GM18861 (cell line): ENCODE data around the gene AZGP1.
"Not testable (repeated sequence)": the region's sequence is repeated elsewhere in the genome, so short reads cannot be mapped to it uniquely, and the experiment has no call there.

Experiments used
- ATAC-seq: cut with Tn5 transposase; IDR thresholded peaks from one replicate; pipeline ENCODE4 v1.9.1; 2021; ENCODE audit not compliant: unreplicated experiment

Gene AZGP1

DNA sequence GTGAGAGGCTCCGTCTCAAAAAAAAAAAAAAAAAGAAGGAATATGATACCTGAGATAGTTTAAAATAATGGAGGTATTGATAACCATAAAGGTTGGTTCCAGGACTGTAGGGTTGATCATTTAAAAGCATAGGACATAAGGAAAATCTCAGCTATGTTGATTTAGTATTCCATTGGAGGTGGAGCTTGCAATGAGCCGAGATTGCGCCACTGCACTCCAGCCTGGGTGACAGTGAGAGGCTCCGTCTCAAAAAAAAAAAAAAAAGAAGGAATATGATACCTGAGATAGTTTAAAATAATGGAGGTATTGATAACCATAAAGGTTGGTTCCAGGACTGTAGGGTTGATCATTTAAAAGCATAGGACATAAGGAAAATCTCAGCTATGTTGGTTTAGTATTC lies 23.2 kb downstream of the AZGP1 start:
- not testable (repeated sequence) for ATAC-seq

DNA sequence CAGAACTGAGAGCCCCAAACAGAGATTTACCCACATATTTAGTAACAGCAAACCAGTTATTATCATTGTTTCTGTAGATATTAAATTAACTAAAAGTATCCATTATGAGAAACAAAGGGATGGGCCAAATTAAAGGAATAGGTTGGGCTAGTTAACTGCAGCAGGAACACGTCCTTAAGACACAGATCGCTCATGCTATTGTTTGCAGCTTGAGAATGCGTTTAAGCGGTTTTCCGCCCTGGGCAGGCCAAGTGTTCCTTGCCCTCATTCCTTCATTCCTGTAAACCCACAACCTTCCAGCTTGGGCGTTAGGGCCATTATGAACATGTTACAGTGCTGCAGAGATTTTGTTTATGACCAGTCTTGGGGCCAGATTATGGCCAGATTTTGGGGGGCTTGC lies 25.0 kb downstream of the AZGP1 start:
- ATAC-seq, result not testable (repeated sequence)

DNA sequence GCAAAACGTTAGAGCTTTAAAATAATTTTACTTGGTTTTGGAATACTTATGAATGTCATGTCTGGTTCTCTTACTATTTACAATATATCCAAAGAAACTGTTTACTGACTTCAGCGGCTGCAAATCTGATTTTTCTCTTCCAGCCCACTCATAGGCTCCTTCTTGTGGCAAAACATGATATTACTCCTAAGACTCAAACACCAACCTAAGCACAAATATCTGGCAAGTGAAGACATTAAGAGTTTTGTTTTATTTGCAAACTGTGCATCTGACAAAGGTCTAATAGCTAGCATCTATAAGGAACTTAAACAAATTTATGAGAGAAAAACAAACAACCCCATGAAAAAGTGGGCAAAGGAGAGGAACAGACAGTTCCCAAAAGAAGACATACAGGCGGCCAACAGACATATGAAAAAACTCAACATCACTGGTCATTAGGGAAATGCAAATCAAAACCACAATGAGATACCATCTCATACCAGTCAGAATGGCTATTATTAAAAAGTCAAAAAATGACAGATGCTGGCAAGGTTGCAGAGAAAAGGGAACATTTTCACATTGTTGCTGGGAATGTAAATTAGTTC lies 26.1 kb downstream of the AZGP1 start:
- no peak for ATAC-seq

DNA sequence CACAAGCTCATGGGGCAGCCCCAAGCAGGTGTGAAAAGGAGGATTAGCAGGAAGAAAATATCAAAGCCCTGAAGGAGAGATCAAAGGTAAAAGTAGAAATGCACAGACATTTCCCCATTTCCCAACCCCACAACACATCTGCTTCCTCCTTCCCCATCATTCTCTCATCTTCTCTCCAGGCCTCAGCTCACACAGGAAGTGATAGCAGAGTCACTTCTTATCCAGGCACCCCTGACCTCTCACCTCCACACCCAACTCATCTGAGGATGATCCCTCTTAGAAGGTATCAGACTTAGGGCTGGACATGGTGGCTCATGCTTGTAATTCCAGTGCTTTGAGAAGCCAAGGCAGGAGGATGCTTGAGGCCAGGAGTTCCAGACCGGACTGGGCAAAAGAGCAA lies 28.2 kb downstream of the AZGP1 start:
- ATAC-seq, result no peak

DNA sequence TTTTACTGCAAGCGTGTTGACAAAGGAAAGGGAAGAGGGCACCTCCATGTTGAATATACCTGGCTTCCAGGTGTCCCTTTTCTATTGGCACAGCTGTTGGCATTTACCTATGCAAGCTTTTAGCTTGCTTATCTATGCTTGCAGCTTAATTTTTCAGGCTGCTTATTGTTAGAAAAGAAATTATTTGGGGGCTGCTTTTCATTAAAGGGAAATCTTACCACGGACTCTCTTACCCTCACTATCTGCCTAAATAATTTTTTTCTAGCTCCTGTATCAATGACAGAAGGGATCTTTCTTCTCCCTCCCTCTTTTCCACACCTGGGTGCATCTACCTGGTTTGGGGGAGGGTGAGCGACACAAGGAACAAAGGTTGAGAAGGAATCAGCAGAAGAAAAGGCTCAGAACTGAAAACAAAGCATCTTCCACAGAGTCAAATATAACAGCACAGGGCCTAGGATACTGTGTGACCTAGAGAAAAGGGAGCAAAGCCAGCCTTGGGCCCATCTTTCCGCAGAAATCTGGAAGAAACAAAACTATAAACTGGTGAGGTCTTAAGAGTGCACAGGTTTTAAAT lies 31.2 kb downstream of the AZGP1 start:
- no peak for ATAC-seq

DNA sequence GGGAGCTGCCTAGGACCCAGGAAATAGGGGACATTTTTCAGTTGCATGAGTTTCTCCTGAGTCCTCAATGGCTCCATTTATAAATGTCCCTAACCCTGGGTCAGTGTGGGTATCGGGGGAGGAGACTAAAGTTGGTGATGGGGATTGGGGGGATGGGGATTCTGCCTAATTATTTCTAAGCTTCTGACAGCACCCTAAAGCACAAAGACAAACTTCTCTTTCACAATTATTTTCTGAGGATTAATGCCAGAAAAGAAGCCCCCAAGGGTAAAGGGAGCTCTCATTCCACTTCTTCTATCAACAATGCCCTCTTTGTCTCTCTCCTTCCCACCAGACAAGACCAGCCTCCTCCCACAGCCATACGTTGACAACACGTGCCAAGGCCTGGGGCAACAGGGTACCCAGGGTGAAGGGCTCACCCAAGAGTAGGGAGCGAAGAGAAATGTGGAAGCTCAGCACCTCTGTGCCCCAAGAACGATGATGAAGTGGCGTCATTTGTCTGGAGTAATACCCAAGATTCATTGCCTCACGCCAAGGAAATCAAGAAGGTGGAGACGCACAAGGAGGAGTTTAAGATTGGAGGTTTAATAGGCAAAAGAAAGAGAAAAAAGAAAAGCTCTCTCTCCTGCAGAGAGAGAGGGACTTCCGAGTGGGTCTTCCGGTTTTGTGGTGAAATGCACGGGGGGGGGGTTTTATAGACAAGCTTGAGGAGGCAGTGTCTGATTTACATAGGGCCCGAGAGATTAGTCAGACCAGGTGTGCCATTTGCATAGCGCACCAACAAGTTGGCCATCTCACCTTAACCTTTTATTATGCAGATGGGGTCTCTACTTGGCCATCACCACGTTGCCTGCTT lies 32.0 kb downstream of the AZGP1 start:
- no peak for ATAC-seq

GRCh38 chr7:99938296-99938695 lies 37.5 kb downstream of the AZGP1 start:
- no peak for ATAC-seq

DNA sequence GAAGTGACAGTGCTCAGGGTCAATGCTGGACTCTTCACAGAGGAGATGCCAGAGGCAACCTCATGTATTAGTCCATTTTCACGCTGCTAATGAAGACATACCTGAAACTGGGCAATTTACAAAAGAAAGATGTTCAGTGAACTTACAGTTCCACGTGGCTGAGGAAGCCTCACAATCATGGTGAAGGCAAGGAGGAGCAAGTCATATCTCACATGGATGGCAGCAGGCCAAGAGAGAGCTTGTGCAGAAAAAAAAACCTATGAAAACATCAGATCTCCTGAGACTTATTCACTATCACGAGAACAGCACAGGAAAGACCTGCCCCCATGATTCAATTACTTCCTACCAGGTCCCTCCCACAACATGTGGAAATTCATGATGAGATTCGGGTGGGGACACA lies 40.8 kb downstream of the AZGP1 start:
- ATAC-seq, result not testable (repeated sequence)

DNA sequence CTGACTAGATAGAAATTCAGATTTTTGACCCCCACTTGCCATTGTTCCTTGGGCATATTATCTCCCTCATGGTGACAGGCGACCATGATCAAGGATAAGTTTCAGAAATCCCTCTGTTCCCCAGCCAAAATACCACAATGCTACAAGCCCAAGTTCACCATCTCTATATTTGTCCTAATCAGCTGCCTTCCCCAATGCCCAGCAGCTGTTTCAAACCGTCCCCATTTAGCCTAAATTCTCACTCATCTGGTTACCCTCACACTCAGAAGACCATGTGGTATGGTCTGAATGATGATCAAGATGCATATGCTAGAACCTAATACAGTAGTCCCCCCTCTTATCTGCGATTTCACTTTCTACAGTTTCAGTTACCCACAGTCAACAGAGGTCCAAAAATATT lies 45.5 kb downstream of the AZGP1 start:
- no peak for ATAC-seq

- ATAC-seq, result no peak
Measured at GRCh38 chr7:99929730-99930053, 46.1 kb downstream of the AZGP1 start.

DNA sequence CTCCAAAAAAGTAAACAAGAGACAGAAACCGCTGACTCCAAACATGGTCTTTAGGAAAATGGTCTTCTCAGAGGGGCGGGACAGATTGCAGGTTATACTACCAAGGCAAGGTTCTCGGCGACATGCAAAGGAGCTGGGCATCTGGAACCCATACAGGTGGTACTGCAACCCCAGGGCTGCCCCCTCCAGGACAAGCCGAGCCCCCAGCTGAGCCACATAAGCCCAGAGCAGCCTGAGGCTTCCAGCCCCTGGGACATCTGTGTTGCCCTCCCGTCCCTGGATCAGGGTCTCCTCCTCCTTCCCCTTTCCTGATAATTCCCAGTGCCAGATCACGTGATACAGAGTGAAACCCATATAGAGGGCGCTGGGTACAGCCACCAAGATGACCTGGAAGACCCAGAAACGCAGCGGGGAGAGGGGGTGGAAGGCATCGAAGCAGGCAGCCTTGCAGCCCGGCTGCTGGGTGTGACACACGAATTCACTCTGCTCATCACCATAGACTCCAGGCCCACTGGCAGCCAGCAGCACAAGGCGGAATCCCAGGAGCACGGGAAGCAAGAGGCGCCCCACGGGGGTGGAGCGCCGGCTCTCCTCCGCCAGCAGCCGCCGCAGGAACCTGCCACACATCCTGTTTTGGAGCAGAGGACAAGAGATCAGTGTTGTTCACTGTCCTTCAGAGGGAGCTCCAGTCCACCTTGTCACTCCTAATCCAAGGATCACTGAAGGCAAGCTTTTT lies 46.7 kb downstream of the AZGP1 start, which contains the start of gene GJC3:
GJC3 (minus strand) TSS at position 627 of the 736 bp plus-strand sequence; CDS start at position 627, 0 bp downstream.
- no peak for ATAC-seq

DNA sequence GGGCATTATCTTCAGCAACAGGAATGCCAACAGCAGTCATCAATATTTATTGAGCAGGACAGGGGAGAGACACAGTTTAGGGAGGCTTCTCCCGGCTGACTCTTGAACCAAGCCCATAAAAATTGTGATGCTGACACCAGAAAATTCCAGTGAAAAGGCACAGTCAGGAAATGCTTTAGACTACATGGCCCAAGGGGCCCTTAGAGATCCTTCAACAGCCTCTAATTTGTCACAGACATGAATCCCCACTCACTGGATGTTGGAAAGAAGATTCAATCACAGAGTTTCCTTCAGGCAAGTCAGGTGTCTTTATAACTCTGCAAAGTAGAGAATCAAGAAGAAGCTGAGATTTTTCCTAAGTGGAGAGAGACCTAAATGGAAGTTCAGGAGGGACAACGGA lies 47.6 kb downstream of the AZGP1 start:
- no peak for ATAC-seq

DNA sequence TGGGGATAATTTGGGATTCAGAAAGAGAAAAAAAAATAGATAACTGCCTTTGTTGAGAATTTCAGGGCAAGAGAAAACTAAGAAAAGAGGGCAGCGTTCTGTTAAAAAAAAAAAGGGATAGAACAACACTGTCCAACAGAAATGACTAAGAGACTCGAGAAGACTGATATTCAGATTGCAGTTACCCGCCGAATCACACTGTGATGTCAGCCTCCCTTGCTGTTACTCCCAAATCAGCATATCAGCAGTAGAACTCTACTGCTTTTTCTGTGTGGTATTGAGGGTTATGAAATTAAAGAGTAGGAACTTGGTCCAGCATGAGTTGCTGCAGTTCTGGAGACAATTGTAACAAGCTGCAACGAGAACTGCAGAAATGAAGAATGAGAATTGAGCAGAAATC lies 48.3 kb downstream of the AZGP1 start:
- no peak for ATAC-seq

GRCh38 chr7:99926321-99926720 lies 49.5 kb downstream of the AZGP1 start:
- no peak for ATAC-seq

GRCh38 chr7:99923200-99923599 lies 52.6 kb downstream of the AZGP1 start:
- ATAC-seq, result no peak

GRCh38 chr7:99920149-99920548 lies 55.7 kb downstream of the AZGP1 start:
- no peak for ATAC-seq

GRCh38 chr7:99919814-99920112 lies 56.1 kb downstream of the AZGP1 start:
- ATAC-seq, result no peak

DNA sequence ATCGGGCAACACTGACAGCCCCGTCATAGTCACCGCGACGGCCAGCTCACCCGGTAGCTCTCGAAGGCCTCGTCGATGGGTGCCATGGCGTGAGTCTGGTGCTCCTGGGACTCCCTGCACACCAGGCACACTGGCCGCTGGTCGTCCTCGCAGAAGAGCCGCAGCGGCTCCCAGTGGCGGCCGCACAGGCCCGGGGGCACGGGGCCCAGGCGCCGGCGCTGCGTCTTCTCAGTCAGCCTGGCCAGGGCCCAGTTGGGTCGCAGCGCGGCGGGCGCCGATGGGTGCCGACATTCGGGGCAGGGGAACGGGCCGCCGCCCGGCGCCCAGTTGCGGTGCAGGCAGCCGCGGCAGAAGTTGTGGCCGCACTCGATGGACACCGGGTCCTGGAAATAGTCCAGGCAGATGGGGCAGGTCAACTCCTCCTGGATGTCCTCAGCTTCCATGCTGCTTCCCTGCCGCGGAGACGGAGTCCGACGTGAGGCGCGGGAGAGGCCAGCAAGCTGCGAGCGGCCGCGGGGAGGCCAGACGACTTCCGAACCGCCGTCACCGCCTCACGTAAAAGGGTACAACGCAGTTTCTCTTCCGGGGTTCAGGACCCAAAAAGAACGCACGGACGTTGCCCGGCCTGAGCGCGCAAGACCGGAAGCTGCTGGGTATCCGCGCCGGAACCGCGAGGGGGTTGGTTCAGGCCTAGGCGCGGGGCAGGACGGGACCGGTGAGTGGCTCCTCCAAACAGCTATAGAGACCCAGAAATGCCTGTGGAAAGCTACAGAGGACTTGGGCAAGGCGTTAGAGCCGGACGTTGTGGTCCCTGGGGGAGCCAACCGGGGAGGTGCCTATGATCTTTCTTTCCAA lies 56.6 kb downstream of the AZGP1 start, which contains the start of gene TRIM4:
TRIM4 (minus strand) TSS at position 572 of the 855 bp plus-strand sequence; CDS start at position 443, 129 bp downstream.
- ATAC-seq, result peak; percentile 88
